OCI-LY7 (cell line): Measurements from ENCODE around the gene RAPGEF6. TPM values are rescaled to one million over a fixed set of nuclear protein-coding genes. Genes with fewer than 3 reads are reported as not detected.

Experiments used
- BruUV-seq: library from RNA; stranded (reverse); fragments of 400-500 nt; replicated peaks from 2 replicates; lab custom pipeline; 2021; lab: Mats Ljungman, UMichigan
- CTCF ChIA-PET: fragments of 300-600 bp; sonication (Branson Sonifier 250); formaldehyde crosslinking; loops from one replicate; lab custom pipeline; 2022; ENCODE audit warnings: antibody characterized with exemption; ENCODE audit not compliant: unreplicated experiment; lab: Charles Lee
- POLR2A ChIA-PET: fragments of 300-600 bp; sonication (Branson Sonifier 250); formaldehyde crosslinking; loops from one replicate; lab custom pipeline; 2022; ENCODE audit warnings: antibody characterized with exemption; lab: Charles Lee
- DNase-seq: peaks from one replicate; pipeline ENCODE4 v3.0.0-alpha.2; 2015; ENCODE audit warnings: low spot score
- H2AFZ ChIP-seq: fragments of 200-600 bp; sonication (generic), shearing (Covaris generic); 2 replicates; pipeline ENCODE4 v1.6.1; 2014; ENCODE audit warnings: mild to moderate bottlenecking, antibody characterized with exemption, low read length, moderate library complexity
- H3K27ac ChIP-seq: fragments of 200-600 bp; sonication (generic); 2 replicates; pipeline ENCODE4 v1.5.1; 2014; ENCODE audit warnings: mixed run types, low read depth, mild to moderate bottlenecking, moderate library complexity, low read length, inconsistent platforms; ENCODE audit not compliant: poor library complexity, severe bottlenecking
- H3K36me3 ChIP-seq: fragments of 200-600 bp; sonication (generic); 2 replicates; pipeline ENCODE4 v1.6.1; 2014; ENCODE audit warnings: mild to moderate bottlenecking, antibody characterized with exemption, low read length, moderate library complexity, mixed read lengths; ENCODE audit not compliant: insufficient read depth
- H3K4me1 ChIP-seq: fragments of 200-600 bp; sonication (generic); 2 replicates; pipeline ENCODE4 v1.5.1; 2014; ENCODE audit warnings: mild to moderate bottlenecking, low read length; ENCODE audit not compliant: insufficient read depth, poor library complexity, severe bottlenecking
- H3K4me2 ChIP-seq: fragments of 200-600 bp; sonication (generic); 2 replicates; pipeline ENCODE4 v1.6.1; 2014; ENCODE audit warnings: mild to moderate bottlenecking, low read length
- H3K4me3 ChIP-seq: fragments of 200-600 bp; sonication (generic); 2 replicates; pipeline ENCODE4 v1.5.1; 2014; ENCODE audit warnings: mild to moderate bottlenecking, low read depth, low read length; ENCODE audit not compliant: poor library complexity, severe bottlenecking
- H3K79me2 ChIP-seq: fragments of 200-600 bp; sonication (generic); 2 replicates; pipeline ENCODE4 v1.6.1; 2016; ENCODE audit warnings: low read depth, mild to moderate bottlenecking, low read length, moderate library complexity, mixed read lengths; ENCODE audit not compliant: insufficient read depth
- H3K9me2 ChIP-seq: fragments of 200-600 bp; sonication (generic); 2 replicates; pipeline ENCODE4 v1.6.1; 2016; ENCODE audit warnings: mild to moderate bottlenecking, low read length, mixed read lengths; ENCODE audit not compliant: insufficient read depth
- H3K9me3 ChIP-seq: fragments of 200-600 bp; sonication (generic); 2 replicates; pipeline ENCODE4 v1.6.1; 2014; ENCODE audit warnings: mild to moderate bottlenecking, mixed run types, low read length, mixed read lengths
- H4K20me1 ChIP-seq: fragments of 200-600 bp; sonication (generic); 2 replicates; pipeline ENCODE4 v1.6.1; 2014; ENCODE audit warnings: mild to moderate bottlenecking, antibody characterized with exemption, low read length, moderate library complexity, mixed read lengths; ENCODE audit not compliant: insufficient read depth
- EZH2phosphoT487 ChIP-seq: fragments of 200-600 bp; sonication (generic); IDR thresholded peaks from 2 replicates; pipeline ENCODE4 v1.6.1; 2018; ENCODE audit warnings: low read depth, borderline replicate concordance, mild to moderate bottlenecking, mixed run types, antibody characterized with exemption, low read length, moderate library complexity, mixed read lengths
- intact Hi-C: fragments of 100-400 bp; cut with micrococcal nuclease; formaldehyde crosslinking; loops from one replicate; pipeline ENCODE4 v1.10.0; 2022; ENCODE audit not compliant: unreplicated experiment
- total RNA-seq, 2 experiments: library from RNA; depleted of rRNA in 1 of 2; stranded (reverse); fragments of >200 nt in 1 of 2; shearing (Covaris generic) in 1 of 2; gene quantifications; 2 replicates each; pipeline ENCODE4 v1.2.3, GENCODE V29; 2014 to 2022
- TF ChIP-seq, protein P1 (sequence below): fragments of 200-600 bp; sonication (generic); conservative IDR thresholded peaks from 2 replicates; pipeline ENCODE4 v1.5.1; 2014; ENCODE audit warnings: mild to moderate bottlenecking, antibody characterized with exemption, low read length, moderate library complexity, mixed read lengths

RAPGEF6 gene
- total RNA-seq, 2 experiments from 2014 or later, result 39.6 to 50.8 TPM

DNA sequence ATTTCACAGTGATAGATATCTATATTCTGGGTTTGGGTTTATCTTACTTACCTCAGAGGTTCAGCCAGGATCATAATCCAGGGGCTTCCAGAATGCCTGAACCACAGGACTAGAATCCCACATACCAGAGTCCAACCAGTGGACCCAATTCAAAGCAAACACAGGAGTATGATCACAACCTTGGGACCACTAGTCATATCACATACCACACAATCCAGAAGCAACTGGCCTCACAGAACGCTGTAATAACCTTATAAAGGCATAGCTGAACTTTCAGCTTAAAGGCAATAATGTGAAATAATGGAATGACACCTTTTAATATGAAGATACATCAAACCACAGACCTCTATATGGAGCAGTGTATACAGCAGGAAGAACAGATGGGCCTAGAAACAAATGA, 25.3 kb downstream of the RAPGEF6 start:
- H4K20me1 ChIP-seq, result peaks cover 33% of the 10 kb centered on the region
- DNase-seq, result no peak
- POLR2A ChIA-PET, result interaction anchor here (1.3 kb wide), 1 partner anchor 34 kb away, joined by 3 read pairs; no protein-coding TSS in a partner anchor
- peaks cover 100% of the 10 kb centered on the region for H3K79me2 ChIP-seq
- H3K9me2 ChIP-seq, result no peaks in the 10 kb centered on the region
- H3K36me3 ChIP-seq, result peaks cover 58% of the 10 kb centered on the region
- BruUV-seq, result no TSS peak
- H3K27ac ChIP-seq, result no peak overlapping the region
- H3K4me3 ChIP-seq, result no peak overlapping the region
- intact Hi-C loops, result no loop called here
- peaks cover 30% of the 10 kb centered on the region for H3K4me1 ChIP-seq
- no peak overlapping the region for H3K4me2 ChIP-seq
- CTCF ChIA-PET, result no interaction called here
- H2AFZ ChIP-seq, result no peak overlapping the region
- TF ChIP-seq EZH2phosphoT487, result no peak
- TF ChIP-seq, protein P1, sequence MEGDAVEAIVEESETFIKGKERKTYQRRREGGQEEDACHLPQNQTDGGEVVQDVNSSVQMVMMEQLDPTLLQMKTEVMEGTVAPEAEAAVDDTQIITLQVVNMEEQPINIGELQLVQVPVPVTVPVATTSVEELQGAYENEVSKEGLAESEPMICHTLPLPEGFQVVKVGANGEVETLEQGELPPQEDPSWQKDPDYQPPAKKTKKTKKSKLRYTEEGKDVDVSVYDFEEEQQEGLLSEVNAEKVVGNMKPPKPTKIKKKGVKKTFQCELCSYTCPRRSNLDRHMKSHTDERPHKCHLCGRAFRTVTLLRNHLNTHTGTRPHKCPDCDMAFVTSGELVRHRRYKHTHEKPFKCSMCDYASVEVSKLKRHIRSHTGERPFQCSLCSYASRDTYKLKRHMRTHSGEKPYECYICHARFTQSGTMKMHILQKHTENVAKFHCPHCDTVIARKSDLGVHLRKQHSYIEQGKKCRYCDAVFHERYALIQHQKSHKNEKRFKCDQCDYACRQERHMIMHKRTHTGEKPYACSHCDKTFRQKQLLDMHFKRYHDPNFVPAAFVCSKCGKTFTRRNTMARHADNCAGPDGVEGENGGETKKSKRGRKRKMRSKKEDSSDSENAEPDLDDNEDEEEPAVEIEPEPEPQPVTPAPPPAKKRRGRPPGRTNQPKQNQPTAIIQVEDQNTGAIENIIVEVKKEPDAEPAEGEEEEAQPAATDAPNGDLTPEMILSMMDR, result no peak
- H3K9me3 ChIP-seq, result peaks cover 6% of the 10 kb centered on the region; the same call in 1 of the 2 replicates

DNA sequence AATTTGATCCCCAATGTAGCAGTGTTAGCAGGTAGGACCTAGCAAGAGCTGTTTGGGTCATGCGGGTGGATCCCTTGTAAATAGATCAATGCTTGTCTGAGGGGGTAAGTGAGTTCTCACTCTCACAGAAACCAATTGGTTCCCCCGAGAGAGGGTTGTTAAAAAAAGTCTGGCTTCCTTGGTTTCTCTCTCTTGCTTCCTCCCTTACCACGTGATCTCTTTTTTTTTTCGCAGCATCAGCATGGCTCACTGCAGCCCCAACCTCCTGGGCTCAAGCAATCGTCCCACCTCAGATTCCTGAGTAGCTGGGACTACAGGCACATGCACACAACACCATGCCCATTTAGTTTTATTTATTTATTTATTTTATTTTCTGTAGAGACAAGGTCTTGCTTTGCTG, 26.4 kb downstream of the RAPGEF6 start:
- TF ChIP-seq, protein P1, result no peak
- no peak for TF ChIP-seq EZH2phosphoT487
- intact Hi-C loops, result no loop called here
- Histone ChIP-seq H3K79me2 (peaks cover 100% of the 10 kb centered on the region), H3K9me2 (no peaks in the 10 kb centered on the region), H3K4me2 (no peak overlapping the region), H3K4me1 (peaks cover 30% of the 10 kb centered on the region), H3K27ac (no peak overlapping the region), H2AFZ (no peak overlapping the region), H4K20me1 (peaks cover 34% of the 10 kb centered on the region), H3K9me3 (no peaks in the 10 kb centered on the region; the same call in 1 of the 2 replicates), H3K36me3 (peaks cover 56% of the 10 kb centered on the region), H3K4me3 (no peak overlapping the region)
- peak; percentile 9 for DNase-seq
- CTCF ChIA-PET, result no interaction called here
- BruUV-seq, result no TSS peak
- POLR2A ChIA-PET, result no interaction called here

DNA sequence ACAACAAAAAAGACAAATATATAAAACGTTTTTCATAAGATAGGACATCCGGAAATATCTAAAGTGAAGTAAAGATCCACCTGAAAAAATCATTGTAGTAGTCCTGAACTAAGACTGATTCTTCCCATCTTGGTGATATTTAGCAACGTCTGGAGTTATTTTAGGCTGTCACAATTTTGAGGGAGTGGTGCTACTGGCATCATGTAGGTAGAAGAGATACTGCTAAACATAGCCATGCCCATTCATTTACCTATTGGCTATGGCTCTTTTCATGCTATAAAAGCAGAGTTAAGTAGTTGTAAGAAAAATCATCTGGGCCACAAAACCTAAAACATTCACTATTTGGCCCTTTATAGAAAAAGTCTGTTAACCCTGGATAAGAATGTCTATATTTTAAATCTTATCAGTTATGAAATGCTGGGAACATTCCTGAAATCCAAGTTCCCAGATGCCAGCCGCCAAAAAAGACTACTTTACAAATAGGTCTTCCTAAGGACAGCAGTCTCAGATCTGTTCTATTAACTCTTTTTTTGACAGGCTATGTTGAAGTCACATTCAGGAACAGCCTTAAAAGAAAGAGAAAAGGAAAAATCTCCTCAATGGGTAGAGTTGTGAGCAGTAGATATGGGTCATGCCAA, 27.0 kb downstream of the RAPGEF6 start:
- H3K9me3 ChIP-seq, result no peaks in the 10 kb centered on the region; the same call in 1 of the 2 replicates
- H2AFZ ChIP-seq, result no peak overlapping the region
- ChIA-PET POLR2A (no interaction called here), CTCF (no interaction called here)
- intact Hi-C loops, result no loop called here
- BruUV-seq, result no TSS peak
- H3K4me2 ChIP-seq, result no peak overlapping the region
- H3K4me1 ChIP-seq, result peaks cover 30% of the 10 kb centered on the region
- H3K4me3 ChIP-seq, result no peak overlapping the region
- H3K9me2 ChIP-seq, result no peaks in the 10 kb centered on the region
- TF ChIP-seq, protein P1, result no peak
- no peak for TF ChIP-seq EZH2phosphoT487
- H4K20me1 ChIP-seq, result peaks cover 34% of the 10 kb centered on the region
- peaks cover 100% of the 10 kb centered on the region for H3K79me2 ChIP-seq
- peaks cover 54% of the 10 kb centered on the region for H3K36me3 ChIP-seq
- H3K27ac ChIP-seq, result no peak overlapping the region
- DNase-seq, result no peak
